ENCODE measurements around the gene RYK.

The RYK gene

DNA sequence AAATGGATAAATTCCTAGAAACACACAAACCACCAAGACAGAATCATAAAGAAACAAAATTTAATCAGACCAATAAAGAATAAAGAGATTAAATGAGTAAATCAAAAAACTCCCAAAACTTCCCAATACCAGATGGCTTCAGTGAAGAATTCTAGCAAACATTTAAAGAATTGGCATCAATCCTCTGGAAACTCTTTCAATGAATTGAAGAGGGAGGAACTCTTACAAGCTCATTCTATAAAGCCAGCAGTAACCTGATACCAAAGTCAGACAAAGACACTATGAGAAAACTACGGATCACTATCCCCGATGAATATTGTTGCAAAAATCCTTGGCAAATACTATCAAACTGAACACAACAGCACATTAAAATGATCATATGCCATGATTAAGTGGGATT is 139.0 kb downstream of the RYK start:
- TF ChIP-seq, protein P1, sequence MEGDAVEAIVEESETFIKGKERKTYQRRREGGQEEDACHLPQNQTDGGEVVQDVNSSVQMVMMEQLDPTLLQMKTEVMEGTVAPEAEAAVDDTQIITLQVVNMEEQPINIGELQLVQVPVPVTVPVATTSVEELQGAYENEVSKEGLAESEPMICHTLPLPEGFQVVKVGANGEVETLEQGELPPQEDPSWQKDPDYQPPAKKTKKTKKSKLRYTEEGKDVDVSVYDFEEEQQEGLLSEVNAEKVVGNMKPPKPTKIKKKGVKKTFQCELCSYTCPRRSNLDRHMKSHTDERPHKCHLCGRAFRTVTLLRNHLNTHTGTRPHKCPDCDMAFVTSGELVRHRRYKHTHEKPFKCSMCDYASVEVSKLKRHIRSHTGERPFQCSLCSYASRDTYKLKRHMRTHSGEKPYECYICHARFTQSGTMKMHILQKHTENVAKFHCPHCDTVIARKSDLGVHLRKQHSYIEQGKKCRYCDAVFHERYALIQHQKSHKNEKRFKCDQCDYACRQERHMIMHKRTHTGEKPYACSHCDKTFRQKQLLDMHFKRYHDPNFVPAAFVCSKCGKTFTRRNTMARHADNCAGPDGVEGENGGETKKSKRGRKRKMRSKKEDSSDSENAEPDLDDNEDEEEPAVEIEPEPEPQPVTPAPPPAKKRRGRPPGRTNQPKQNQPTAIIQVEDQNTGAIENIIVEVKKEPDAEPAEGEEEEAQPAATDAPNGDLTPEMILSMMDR (IDR thresholded peaks at IDR 0.05) = no peak

DNA sequence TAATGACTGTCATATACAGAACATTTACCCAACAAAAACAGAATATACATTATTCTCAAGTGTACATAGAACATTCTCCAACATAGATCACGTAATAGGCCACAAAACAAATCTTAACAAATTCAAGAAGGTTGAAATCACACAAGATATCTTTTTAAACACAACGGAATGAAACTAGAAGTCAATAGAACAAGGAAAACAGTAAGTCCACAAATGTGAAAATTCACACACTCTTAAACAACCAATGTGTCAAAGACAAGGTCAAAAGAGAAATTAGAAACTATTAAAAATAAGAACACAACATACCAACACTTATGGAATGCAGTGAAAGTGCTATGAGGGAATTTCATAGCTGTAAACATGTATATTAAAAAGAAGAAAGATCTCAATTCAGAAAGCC is 139.7 kb downstream of the RYK start:
- TF ChIP-seq, protein P1 (IDR thresholded peaks at IDR 0.05) = no peak
